ENCODE data around the gene VAV2.

DNA sequence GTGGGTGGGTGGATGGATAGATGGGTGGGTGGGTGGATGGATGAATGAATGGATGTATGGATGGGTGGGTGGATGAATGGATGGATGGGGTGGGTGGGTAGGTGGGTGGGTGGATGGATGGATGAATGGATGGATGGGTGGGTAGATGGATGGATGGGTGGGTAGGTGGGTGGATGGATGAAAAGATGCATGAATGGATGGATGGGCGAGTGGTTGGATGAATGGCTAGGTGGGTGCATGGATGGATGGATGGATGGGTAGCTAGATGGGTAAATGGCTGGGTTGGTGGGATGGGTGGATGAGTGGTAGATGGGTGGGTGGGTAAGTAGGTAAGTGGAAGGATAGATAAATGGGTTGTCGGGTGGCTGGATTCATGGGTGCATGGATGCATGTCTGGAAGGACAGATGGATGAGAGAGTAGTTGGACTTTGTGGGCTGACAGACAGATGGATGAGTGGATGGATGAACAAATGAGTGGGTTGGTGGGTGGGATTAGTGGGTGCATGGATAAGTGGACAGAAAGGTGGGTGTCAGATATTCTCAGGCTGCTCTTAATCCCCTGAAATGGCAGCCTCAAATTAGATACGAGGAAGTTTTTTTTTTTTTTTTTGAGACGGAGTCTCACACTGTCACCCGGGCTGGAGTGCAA lies 153.1 kb downstream of the VAV2 start:
- no peak for TF ChIP-seq REST (IDR thresholded peaks at IDR 0.05)
- no peak for TF ChIP-seq CTCF (IDR thresholded peaks at IDR 0.05; ENCODE audit: low read depth, low read length, missing input control)
- no peak for TF ChIP-seq RXRA (IDR thresholded peaks at IDR 0.05)
- no peak for TF ChIP-seq RAD21 (IDR thresholded peaks at IDR 0.05)
- TF ChIP-seq EGR1 (IDR thresholded peaks at IDR 0.05; ENCODE audit: low read depth in 2 of 2): no peak
- no peak for TF ChIP-seq SP1 (IDR thresholded peaks at IDR 0.05)
- no peak for TF ChIP-seq MAX (IDR thresholded peaks at IDR 0.05)
- no peak for TF ChIP-seq GABPA (IDR thresholded peaks at IDR 0.05 in 1 of 2, conservative IDR thresholded peaks at IDR 0.05 in 1 of 2)
- TF ChIP-seq JUND (IDR thresholded peaks at IDR 0.05): no peak
- TF ChIP-seq ATF3 (IDR thresholded peaks at IDR 0.05): no peak
- TF ChIP-seq TAF1 (conservative IDR thresholded peaks at IDR 0.05): no peak
- TF ChIP-seq FOXA2 (IDR thresholded peaks at IDR 0.05): no peak
